GM23338 (cell line): ENCODE measurements around the gene POLR3A.

ENCODE experiments used
- CREB1 ChIP-seq: fragments of 250-450 bp; sonication (Bioruptor Pico); IDR thresholded peaks from 2 replicates; pipeline ENCODE4 v1.5.0; 2020; ENCODE audit warnings: low read depth, mild to moderate bottlenecking, moderate library complexity
- CTCF ChIP-seq, 2 experiments: fragments of 200-600 bp in 1 of 2; sonication (generic) in 1 of 2; conservative IDR thresholded peaks; 2 replicates each; pipeline versions ENCODE4 v1.5.1 to v1.6.1; 2016 to 2017; ENCODE audit warnings: antibody characterized with exemption in 2 of 2, low read depth in 2 of 2, mild to moderate bottlenecking in 2 of 2, moderate library complexity in 1 of 2
- EZH2 ChIP-seq: fragments of 200-600 bp; sonication (generic); IDR thresholded peaks from one replicate; pipeline ENCODE4 v1.8.0; 2017; ENCODE audit warnings: antibody characterized with exemption, mild to moderate bottlenecking, low read depth; ENCODE audit not compliant: unreplicated experiment
- EZH2phosphoT487 ChIP-seq: fragments of 200-600 bp; sonication (generic); IDR thresholded peaks from one replicate; pipeline ENCODE4 v1.8.1; 2018; ENCODE audit warnings: antibody characterized with exemption; ENCODE audit not compliant: unreplicated experiment
- JUNB ChIP-seq: IDR thresholded peaks from one replicate; pipeline ENCODE4 v1.6.1; 2016; ENCODE audit warnings: antibody characterized with exemption; ENCODE audit not compliant: unreplicated experiment
- NANOG ChIP-seq: IDR thresholded peaks from 2 replicates; pipeline ENCODE4 v1.6.1; 2016; ENCODE audit warnings: antibody characterized with exemption, borderline replicate concordance
- POLR2AphosphoS5 ChIP-seq: IDR thresholded peaks from 2 replicates; pipeline ENCODE4 v1.6.1; 2016; ENCODE audit warnings: antibody characterized with exemption, low read depth
- REST ChIP-seq: IDR thresholded peaks from one replicate; pipeline ENCODE4 v1.6.1; 2018; ENCODE audit warnings: antibody characterized with exemption; ENCODE audit not compliant: unreplicated experiment
- STAT1 ChIP-seq: IDR thresholded peaks from one replicate; pipeline ENCODE4 v1.6.1; 2016; ENCODE audit warnings: antibody characterized with exemption; ENCODE audit not compliant: unreplicated experiment
- ZNF114 ChIP-seq: fragments of 250-450 bp; sonication (Bioruptor Pico); IDR thresholded peaks from 2 replicates; pipeline ENCODE4 v1.5.0; 2020; ENCODE audit warnings: mild to moderate bottlenecking, moderate library complexity
- ZNF331 ChIP-seq: fragments of 250-450 bp; sonication (Bioruptor Pico); IDR thresholded peaks from 2 replicates; pipeline ENCODE4 v1.5.0; 2020; ENCODE audit warnings: low read depth, mild to moderate bottlenecking, moderate library complexity
- TF ChIP-seq, protein P1 (sequence below): IDR thresholded peaks from 2 replicates; pipeline ENCODE4 v1.6.1; 2016; ENCODE audit warnings: antibody characterized with exemption
- TF ChIP-seq, protein P2 (sequence below): fragments of 250-450 bp; sonication (Bioruptor Pico); IDR thresholded peaks from 2 replicates; pipeline ENCODE4 v1.5.0; 2020; ENCODE audit warnings: mild to moderate bottlenecking, moderate library complexity

GRCh38 chr10:77960829-77961329, 68.4 kb downstream of the POLR3A start:
- TF ChIP-seq EZH2phosphoT487 = no peak
- TF ChIP-seq CTCF (conservative IDR thresholded peaks at IDR 0.05; ENCODE audit: low read depth in 2 of 2) = no peak
- no peak for TF ChIP-seq POLR2AphosphoS5
- TF ChIP-seq EZH2 = no peak
- no peak for TF ChIP-seq REST
- TF ChIP-seq JUNB = no peak
- TF ChIP-seq STAT1 = no peak
- TF ChIP-seq CREB1 = no peak
- TF ChIP-seq ZNF114 = no peak
- TF ChIP-seq ZNF331 (CRISPR knock-in tag) = no peak
- TF ChIP-seq, protein P1, sequence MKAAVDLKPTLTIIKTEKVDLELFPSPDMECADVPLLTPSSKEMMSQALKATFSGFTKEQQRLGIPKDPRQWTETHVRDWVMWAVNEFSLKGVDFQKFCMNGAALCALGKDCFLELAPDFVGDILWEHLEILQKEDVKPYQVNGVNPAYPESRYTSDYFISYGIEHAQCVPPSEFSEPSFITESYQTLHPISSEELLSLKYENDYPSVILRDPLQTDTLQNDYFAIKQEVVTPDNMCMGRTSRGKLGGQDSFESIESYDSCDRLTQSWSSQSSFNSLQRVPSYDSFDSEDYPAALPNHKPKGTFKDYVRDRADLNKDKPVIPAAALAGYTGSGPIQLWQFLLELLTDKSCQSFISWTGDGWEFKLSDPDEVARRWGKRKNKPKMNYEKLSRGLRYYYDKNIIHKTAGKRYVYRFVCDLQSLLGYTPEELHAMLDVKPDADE = no peak
- no peak for TF ChIP-seq NANOG
- TF ChIP-seq, protein P2, sequence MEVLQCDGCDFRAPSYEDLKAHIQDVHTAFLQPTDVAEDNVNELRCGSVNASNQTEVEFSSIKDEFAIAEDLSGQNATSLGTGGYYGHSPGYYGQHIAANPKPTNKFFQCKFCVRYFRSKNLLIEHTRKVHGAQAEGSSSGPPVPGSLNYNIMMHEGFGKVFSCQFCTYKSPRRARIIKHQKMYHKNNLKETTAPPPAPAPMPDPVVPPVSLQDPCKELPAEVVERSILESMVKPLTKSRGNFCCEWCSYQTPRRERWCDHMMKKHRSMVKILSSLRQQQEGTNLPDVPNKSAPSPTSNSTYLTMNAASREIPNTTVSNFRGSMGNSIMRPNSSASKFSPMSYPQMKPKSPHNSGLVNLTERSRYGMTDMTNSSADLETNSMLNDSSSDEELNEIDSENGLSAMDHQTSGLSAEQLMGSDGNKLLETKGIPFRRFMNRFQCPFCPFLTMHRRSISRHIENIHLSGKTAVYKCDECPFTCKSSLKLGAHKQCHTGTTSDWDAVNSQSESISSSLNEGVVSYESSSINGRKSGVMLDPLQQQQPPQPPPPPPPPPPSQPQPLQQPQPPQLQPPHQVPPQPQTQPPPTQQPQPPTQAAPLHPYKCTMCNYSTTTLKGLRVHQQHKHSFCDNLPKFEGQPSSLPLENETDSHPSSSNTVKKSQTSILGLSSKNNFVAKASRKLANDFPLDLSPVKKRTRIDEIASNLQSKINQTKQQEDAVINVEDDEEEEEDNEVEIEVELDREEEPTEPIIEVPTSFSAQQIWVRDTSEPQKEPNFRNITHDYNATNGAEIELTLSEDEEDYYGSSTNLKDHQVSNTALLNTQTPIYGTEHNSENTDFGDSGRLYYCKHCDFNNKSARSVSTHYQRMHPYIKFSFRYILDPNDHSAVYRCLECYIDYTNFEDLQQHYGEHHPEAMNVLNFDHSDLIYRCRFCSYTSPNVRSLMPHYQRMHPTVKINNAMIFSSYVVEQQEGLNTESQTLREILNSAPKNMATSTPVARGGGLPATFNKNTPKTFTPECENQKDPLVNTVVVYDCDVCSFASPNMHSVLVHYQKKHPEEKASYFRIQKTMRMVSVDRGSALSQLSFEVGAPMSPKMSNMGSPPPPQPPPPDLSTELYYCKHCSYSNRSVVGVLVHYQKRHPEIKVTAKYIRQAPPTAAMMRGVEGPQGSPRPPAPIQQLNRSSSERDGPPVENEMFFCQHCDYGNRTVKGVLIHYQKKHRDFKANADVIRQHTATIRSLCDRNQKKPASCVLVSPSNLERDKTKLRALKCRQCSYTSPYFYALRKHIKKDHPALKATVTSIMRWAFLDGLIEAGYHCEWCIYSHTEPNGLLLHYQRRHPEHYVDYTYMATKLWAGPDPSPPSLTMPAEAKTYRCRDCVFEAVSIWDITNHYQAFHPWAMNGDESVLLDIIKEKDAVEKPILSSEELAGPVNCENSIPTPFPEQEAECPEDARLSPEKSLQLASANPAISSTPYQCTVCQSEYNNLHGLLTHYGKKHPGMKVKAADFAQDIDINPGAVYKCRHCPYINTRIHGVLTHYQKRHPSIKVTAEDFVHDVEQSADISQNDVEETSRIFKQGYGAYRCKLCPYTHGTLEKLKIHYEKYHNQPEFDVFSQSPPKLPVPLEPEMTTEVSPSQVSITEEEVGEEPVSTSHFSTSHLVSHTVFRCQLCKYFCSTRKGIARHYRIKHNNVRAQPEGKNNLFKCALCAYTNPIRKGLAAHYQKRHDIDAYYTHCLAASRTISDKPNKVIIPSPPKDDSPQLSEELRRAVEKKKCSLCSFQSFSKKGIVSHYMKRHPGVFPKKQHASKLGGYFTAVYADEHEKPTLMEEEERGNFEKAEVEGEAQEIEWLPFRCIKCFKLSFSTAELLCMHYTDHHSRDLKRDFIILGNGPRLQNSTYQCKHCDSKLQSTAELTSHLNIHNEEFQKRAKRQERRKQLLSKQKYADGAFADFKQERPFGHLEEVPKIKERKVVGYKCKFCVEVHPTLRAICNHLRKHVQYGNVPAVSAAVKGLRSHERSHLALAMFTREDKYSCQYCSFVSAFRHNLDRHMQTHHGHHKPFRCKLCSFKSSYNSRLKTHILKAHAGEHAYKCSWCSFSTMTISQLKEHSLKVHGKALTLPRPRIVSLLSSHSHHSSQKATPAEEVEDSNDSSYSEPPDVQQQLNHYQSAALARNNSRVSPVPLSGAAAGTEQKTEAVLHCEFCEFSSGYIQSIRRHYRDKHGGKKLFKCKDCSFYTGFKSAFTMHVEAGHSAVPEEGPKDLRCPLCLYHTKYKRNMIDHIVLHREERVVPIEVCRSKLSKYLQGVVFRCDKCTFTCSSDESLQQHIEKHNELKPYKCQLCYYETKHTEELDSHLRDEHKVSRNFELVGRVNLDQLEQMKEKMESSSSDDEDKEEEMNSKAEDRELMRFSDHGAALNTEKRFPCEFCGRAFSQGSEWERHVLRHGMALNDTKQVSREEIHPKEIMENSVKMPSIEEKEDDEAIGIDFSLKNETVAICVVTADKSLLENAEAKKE (CRISPR knock-in tag) = no peak
